Measurements from ENCODE around the gene OR5V1.

- TF ChIP-seq ZFP3 (CRISPR knock-in tag; IDR thresholded peaks at IDR 0.05) (no peak), PPARA (CRISPR knock-in tag; IDR thresholded peaks at IDR 0.05; ENCODE audit: borderline replicate concordance) (no peak), ZNF565 (CRISPR knock-in tag; conservative IDR thresholded peaks at IDR 0.05; ENCODE audit: low read depth) (no peak), TCF4 (CRISPR knock-in tag; IDR thresholded peaks at IDR 0.05; ENCODE audit: borderline replicate concordance) (no peak), GLIS3 (CRISPR knock-in tag; IDR thresholded peaks at IDR 0.05) (no peak), TOX (CRISPR knock-in tag; IDR thresholded peaks at IDR 0.05; ENCODE audit: borderline replicate concordance) (no peak)
These were observed 26.7 kb upstream of the OR5V1 start, which contains the start of gene OR12D2 for GRCh38 chr6:29395331-29395730.
